ENCODE measurements around the gene EWSR1. TPM values are rescaled to one million over a fixed set of nuclear protein-coding genes. Genes with fewer than 3 reads are reported as not detected.
A peak's percentile ranks its signal among the peaks of the same experiment; 100 is the strongest.
"Not testable (repeated sequence)": the region's sequence is repeated elsewhere in the genome, so short reads cannot be mapped to it uniquely, and the experiment has no call there.

Gene EWSR1
- polyA plus RNA-seq, 3 donors = 340 to 350 (median 343) TPM

- no peak for DNase-seq (ENCODE audit: extremely low read depth in 1 of 11, low read depth in 9 of 11, low spot score in 4 of 11)
These were observed 36.8 kb upstream of the EWSR1 start for GRCh38 chr22:29230972-29231875.

DNA sequence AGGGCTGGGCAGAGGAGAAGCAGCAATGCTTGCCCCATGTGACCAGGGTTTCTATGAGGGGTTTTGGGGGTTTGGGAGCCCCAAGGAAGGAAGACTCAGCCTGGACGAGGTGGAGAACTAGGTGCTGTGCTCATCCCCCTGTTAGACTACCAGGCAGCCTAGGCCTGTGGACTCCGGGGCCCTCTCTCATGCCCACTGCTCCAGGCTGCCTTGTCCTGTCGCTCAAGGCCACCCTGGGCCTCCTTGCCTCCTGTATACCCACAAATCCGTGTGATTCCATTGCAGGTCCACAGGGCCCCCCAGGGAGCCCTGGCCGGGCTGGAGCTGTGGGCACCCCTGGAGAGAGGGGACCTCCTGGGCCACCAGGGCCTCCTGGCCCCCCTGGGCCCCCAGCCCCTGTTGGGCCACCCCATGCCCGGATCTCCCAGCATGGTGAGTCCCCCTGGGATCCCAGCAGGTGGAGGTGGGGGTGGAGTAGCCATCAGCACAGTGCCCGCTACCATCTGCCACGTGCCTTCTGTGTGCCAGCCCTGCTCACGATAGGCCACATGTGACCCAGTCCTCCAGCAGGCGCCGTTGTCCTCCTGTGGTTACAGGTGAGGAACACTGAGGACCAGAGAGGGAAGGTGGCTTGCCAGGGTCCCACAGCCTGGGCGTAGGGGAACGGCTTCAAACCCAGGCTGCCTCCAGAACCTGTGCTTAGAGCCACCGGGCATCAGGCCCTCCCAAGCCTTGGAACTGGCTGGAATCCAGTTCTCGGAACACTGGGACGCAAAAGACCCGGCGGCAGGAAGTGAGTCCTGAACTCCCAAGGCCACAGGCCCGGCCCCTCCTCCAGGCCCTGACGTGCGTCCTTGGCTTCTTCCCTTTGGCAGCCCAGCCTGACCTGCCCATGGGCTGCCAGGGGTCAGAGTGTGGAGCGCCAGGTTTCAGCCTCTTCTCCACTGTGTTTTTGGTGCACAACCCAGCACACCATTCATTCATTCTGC, 35.8 kb upstream of the EWSR1 start:
- no peak for DNase-seq (ENCODE audit: extremely low read depth in 1 of 11, low read depth in 9 of 11, low spot score in 4 of 11)

- no peak for DNase-seq (ENCODE audit: extremely low read depth in 1 of 11, low read depth in 9 of 11, low spot score in 4 of 11)
These were observed 34.7 kb upstream of the EWSR1 start for GRCh38 chr22:29233277-29233877.

DNA sequence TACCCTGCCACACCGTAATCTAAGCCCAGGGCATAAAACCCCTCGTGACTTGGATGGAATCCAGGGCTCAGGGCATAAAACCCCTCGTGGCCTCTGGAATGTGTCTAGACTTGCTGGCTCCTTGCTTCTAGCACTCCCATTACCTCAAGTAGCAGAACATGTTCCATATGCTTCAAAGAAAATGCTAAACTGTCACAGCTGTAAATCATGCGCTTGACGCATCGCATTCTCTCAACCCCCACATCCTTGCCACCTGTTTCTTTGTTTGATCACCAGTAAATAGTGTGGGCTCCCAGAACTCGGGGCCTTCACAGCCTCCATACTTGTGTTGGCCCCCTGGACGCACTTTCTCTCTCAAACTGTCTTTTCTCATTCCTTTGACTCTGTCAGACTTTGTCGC, 27.6 kb upstream of the EWSR1 start:
- DNase-seq (ENCODE audit: extremely low read depth in 1 of 11, low read depth in 9 of 11, low spot score in 4 of 11) = peak in 2 of 11 donors; percentile 7 to 24

DNA sequence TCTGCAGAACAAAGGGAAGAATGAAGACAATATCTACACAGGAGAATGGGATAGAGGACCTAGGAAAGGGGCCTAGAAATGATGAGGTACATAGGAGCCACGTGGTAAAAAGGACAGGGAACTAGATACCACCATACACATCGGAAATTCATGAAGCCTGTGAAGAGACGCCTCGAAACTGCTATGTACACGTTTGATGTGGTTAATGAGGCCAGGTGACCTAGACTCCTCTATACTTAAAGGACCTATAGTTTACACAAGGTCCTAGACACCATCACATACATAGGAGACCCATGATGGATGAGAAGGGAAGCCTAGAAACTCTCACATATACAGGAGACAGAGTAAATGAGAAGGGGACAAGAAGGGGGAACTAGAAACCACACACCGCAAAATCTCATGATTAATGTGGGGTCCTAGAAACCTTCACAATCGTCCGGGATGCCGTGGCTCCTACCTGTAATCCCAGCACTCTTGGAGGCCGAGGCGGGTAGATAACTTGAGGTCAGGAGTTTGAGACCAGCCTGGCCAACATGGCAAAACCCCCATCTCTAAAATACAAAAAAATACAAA, 24.1 kb upstream of the EWSR1 start:
- no peak for DNase-seq (ENCODE audit: extremely low read depth in 1 of 11, low read depth in 9 of 11, low spot score in 4 of 11)

DNA sequence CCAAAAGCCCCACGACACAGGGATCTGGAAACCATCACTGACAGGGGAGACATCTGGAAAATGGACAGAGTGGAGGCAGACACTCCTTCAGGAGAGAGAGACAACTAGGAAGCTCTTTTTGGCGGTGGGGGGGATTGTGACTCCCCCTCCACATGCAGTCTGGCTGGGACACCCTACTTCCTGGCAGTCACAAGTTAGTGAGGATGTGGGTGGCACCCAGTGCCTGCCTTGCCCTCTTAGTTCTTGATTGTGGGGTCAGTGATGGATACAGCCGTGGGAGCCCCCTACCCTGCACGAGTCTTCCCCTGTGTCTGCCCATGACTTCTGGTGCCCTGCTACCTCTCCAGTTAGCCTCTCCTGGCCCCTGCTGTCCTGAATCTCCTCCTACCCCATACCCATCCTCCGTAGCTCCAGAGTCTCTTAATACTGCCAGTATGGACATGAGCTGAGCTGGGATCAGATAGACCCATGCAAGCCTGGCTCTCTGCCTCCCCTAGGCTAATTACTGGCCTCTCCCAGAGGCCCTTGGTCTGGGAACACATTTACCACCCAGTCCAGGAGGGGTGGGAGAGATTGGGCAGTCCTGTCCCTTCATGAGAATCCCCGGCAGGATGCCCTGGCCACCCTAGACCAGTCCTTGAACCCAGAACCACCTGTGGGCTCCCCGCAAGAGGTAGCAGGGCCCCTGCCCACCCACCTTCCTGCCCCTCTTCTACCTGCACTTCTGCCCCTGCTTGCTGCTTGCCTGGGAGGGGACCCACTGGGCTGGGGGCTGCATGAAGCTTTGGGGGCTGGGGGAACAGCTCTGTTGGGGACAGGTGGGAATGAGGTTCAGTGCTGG, 23.1 kb upstream of the EWSR1 start:
- DNase-seq (ENCODE audit: extremely low read depth in 1 of 11, low read depth in 9 of 11, low spot score in 4 of 11) = no peak

DNA sequence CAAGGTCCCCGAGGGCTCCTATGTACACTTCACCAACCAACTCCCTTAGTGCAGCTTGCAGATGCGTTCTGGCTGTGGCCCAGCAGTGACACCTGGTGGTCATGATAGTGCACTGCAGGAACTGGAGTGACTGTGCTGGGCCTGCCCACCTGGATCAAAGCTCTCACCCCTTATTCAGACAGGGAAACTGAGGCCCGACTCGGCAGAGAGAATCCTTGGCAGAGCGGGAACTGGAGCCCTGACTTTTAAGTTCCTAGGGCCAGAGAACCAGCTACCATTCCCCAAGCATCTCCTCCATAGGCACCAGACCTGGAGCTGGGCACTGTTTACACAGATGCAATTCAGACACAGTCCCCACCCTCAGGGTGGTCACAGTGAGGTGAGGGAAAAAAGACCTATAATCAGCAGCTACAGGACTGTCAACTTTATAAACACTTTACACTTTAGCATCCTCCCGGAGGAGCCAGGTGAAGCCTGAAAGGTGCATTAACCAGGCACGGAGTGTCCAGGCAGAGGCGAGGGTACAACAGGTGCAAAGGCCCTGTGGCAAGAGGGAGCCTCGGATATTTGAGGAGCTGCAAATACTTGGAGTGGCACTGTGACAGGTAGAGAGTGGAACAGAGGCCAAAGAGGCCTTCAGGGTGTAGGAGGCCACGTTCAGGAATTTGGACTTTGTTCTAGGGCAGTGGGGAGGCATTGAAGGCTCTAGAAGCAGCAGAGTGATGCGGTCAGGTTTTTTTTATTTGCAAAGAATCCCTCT, 22.3 kb upstream of the EWSR1 start:
- DNase-seq (ENCODE audit: extremely low read depth in 1 of 11, low read depth in 9 of 11, low spot score in 4 of 11) = peak in 7 of 11 donors; percentile 43 to 60 (median 53)

- DNase-seq (ENCODE audit: extremely low read depth in 1 of 11, low read depth in 9 of 11, low spot score in 4 of 11) = not testable (repeated sequence)
These were observed 20.2 kb upstream of the EWSR1 start for GRCh38 chr22:29247891-29248290.

GRCh38 chr22:29251265-29251664, 16.8 kb upstream of the EWSR1 start:
- no peak for DNase-seq (ENCODE audit: extremely low read depth in 1 of 11, low read depth in 9 of 11, low spot score in 4 of 11)

DNA sequence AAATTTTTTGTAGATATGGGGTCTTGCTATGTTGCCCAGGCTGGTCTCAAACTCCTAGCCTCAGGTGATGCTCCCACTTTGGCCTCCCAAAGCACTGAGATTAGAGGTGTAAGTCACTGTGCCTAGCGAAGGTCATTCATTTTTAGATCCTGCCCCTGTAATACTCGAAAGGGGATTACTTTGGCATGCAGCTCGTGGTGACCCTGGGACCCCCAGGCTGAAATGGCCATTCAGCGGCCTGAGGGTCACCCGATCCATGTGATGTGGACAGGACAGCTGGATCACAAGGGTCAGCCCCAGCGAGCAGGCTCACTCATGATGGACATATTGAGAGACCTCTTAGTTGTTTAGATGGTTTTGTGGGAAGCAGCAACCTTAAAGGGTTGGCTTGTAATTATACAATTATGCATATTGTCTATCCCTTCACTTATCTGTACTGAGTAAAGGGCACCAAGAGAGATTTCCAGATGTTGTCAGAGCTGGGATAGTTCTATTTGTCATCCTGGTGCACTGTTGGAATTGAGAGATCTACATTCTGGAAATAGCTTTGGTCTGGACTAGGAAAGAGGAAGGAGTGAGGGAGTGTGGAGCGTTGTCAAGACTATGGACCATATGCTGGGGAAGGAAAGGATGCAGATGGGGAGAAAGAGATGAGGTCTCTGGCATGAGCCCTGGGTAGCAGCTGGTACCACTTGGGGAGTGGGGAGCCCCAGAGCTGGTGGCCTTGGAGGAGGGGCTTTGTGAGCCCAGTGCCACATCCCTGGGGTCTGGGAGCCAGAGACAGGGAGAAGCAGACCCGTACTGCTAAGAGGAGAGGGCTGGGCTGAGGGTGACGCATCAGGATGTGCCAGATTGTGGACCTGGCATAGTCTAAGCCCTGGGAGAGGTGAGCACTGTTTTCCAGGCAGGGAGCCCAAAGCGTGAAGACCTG, 15.8 kb upstream of the EWSR1 start:
- DNase-seq (ENCODE audit: extremely low read depth in 1 of 11, low read depth in 9 of 11, low spot score in 4 of 11) = no peak

DNA sequence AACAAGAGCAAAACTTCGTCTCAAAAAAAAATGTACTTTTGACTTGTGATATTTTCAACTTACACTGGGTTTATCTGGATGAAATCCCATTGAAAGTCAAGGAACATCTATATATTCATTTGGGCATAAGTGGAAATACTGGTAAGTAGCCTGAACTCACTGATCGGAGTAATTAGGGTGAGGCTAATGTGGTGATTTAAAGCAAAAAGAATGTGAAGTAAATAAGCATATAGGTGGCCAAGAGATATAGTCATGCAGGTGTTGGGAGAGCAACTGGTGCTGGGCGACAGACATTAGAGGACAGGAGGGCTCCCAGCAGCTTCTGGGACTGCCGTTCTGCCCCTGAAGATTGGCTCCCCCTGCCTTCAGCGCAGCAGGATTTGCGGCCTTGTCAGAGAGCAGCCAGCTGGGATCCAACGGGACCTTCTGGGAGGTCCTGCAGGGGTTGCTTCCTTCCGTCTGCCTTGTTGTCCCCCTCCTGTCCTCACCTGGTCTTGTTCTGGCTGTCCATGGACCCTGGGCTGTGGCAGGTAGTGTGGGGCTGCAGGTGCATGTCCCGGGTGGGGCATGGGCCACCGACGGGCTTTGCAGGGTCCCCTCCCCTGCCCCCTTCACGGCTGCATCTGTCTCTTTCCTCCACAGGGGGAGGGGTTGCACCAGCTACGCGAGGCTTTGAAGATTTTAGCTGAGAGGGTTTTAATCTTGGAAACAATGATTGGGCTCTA, 14.3 kb upstream of the EWSR1 start:
- DNase-seq (ENCODE audit: extremely low read depth in 1 of 11, low read depth in 9 of 11, low spot score in 4 of 11) = no peak

GRCh38 chr22:29254286-29254660, 13.8 kb upstream of the EWSR1 start:
- no peak for DNase-seq (ENCODE audit: extremely low read depth in 1 of 11, low read depth in 9 of 11, low spot score in 4 of 11)

GRCh38 chr22:29255064-29255621, 12.9 kb upstream of the EWSR1 start:
- DNase-seq (ENCODE audit: extremely low read depth in 1 of 11, low read depth in 9 of 11, low spot score in 4 of 11) = no peak

- no peak for DNase-seq (ENCODE audit: extremely low read depth in 1 of 11, low read depth in 9 of 11, low spot score in 4 of 11)
These were observed 11.3 kb upstream of the EWSR1 start for GRCh38 chr22:29256606-29257325.

- no peak for DNase-seq (ENCODE audit: extremely low read depth in 1 of 11, low read depth in 9 of 11, low spot score in 4 of 11)
These were observed 10.3 kb upstream of the EWSR1 start for GRCh38 chr22:29257751-29258181.

All from renal cortex interstitium (tissue), 11 donors.